Posterior vena cava (tissue), 2 donors: ENCODE results near the gene SDHB. TPM values are rescaled to one million over a fixed set of nuclear protein-coding genes. Genes with fewer than 3 reads are reported as not detected.
"Not testable (repeated sequence)": the region's sequence is repeated elsewhere in the genome, so short reads cannot be mapped to it uniquely, and the experiment has no call there.

Source experiments
- DNase-seq: peaks from one replicate; pipeline ENCODE4 v3.0.0-alpha.2; 2020; ENCODE audit warnings: low spot score
- intact Hi-C, 2 donors: fragments of 100-400 bp; cut with DNase I; formaldehyde crosslinking; loops; one replicate each; pipeline versions ENCODE4 v1.14.1 to v1.14.2; 2022 to 2023
- total RNA-seq, 2 donors: library from RNA; stranded (reverse); fragmentation: NEBNext Ultra II Directional; extraction: Animal tissue kit (Norgen Biotek cat#: 25700); gene quantifications; one replicate each; pipeline ENCODE4 v1.2.1, GENCODE V29; 2021
- donor health status: DM: yes; HTN: yes; CAD: no.
- donor health status: DM: yes; HTN: yes; CAD: no.

SDHB gene
- total RNA-seq, 2 donors from 2014 or later, result 77.7 to 80.5 TPM

GRCh38 chr1:17080085-17080759, 26.4 kb upstream of the SDHB start:
- intact Hi-C loops, result loop anchor here in 1 of 2 donors (10.0 kb wide), 1 partner anchor 385 kb away; no protein-coding TSS in a partner anchor

DNA sequence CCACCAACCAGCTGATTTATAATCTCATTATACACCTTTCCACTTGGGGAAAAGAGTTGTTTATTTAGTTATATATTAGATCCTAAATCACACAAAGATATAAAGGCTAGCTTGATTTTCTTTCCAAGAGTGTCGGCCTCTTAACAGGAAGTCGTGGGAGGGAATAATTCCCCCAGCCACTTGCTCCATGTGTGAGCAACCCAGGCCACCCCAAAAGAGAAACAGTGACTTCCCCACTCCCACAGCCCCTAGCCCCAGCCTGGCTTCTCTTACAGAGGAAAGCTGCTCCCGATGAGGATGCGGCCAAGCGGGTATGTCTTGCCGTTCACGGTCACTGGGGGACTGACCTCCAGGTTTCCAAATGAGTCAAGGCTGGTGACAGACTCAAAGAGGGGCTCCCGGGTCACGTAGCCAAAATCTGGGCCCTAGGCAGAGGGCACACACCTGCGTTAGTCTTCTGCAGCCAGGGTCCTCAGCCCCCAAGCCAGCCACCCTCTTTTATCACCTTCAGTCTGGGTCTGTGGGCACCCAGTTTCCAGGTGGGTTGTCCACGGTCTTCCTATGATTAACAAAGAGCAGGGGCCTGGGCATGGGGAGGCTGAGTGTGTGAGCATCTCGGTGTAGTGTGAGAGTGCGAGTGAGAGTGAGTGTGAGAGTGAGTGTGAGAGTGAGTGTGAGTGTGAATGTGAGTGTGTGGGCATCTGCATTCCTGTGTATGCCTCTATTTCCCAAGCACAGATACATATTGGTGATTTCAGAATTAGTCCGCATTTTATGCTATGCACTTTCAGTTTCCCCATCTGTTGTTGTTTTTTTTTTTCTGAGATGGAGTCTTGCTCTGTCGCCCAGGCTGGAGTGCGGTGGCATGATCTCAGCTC, 25.4 kb upstream of the SDHB start:
- no peak for DNase-seq
- intact Hi-C loops, result no loop called here

More at GRCh38 chr1:17080085-17080759, 26.4 kb upstream of the SDHB start:
- DNase-seq, result no peak

- intact Hi-C loops, result no loop called here
- no peak for DNase-seq
Measured at GRCh38 chr1:17075470-17076255, 21.8 kb upstream of the SDHB start.

DNA sequence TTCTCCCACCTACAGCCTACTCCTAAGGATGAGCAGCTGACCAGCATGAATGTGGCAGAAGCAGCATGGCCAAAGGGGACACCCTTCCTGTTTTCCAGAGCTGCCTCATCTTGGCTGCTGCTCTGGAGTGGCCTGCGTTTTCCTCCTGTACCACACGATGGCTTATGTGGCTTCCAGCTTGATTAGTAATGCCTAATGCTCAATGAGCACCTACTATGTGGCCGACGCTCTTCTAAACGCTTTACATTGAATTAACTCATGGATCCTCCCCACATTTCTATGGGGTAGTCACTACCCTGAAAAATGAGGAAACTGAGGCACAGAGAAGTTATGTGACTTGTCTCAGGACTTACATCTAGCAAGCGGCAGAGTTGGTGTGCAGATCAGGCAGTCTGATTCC, 18.0 kb upstream of the SDHB start:
- intact Hi-C loops, result loop anchor here in 1 of 2 donors (5.0 kb wide), 1 partner anchor 161 kb away; no protein-coding TSS in a partner anchor
- no peak for DNase-seq

- DNase-seq, result no peak
- intact Hi-C loops, result loop anchor here in 1 of 2 donors (5.0 kb wide), 1 partner anchor 162 kb away; no protein-coding TSS in a partner anchor
Measured at GRCh38 chr1:17070163-17070525, 16.3 kb upstream of the SDHB start.

DNA sequence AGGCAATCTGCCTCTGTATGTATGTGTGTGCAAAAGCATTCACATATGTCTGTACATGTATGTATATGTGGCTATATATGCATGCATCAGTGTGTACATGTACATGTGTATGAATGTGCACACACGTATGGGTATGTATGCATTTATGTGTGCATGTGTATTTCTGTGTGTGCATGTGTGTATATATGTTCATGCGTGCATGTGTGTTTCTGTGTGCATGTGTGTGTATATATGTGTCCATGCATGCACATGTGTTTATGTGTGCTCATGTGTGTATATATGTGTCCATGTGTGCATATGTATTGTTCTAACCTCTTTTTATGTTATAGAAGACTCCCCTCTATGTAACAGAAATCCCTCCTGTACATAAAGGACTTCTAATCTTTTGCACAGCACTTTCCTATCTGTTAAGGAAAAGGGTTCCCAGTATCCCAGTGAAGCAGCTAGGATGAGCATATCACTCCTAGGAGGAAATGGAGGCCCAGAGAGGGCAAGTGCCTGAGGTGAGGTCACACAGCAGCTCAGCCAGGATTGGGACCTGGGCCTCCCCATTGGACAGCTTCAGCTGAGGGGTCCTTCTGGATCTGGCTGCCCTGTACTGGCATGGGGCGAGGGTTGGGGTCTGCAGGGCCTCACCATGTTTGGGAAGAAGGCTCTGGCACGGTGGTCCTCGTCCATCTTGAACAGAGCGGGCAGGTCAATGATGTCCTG, 15.8 kb upstream of the SDHB start:
- DNase-seq, result no peak
- intact Hi-C loops, result loop anchor here in 1 of 2 donors (5.0 kb wide), 1 partner anchor 163 kb away; no protein-coding TSS in a partner anchor

- peak; percentile 61 for DNase-seq
- intact Hi-C loops, result no loop called here
Measured at GRCh38 chr1:17068789-17069188, 15.0 kb upstream of the SDHB start.

DNA sequence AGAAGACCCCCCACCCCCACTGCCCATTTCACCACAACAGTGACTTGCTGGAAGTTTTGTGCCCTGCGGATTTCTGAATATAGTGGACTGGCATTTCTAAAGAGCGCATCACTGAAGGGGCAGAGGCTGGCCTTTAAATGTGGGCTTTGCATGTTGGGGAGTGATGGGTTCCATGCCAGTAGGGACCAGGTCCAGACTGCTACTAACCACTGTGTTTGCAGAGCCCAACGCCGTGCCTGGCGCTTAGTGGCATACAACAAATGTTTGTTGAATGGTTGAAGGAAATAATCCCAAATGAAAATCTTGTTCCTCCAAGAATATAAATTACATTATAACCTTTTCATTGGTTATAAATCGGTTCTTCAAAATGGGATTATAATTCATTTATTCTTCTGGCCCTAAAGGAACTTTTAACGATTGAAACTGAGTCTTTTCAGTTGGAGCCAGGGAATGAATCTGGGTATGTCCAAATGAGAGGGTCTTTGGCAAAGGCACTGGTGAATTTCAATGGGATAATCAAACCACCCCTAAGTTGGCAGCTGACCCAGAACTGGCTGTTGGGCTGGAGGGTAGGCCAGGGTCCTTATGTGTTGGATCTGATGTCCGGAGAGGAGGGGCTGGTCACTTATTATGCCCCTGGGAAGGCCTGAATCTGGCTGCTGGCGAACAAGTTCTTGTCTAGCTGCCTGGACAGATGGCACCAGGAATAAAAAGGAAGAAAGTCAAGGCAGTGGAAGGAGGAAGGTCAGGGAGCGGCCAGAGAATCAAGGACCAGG, 13.8 kb upstream of the SDHB start:
- intact Hi-C loops, result no loop called here
- DNase-seq, result peak; percentile 53

GRCh38 chr1:17067069-17067426, 13.2 kb upstream of the SDHB start:
- DNase-seq, result peak; percentile 37
- intact Hi-C loops, result no loop called here

GRCh38 chr1:17066361-17067068, 12.7 kb upstream of the SDHB start:
- intact Hi-C loops, result no loop called here

DNA sequence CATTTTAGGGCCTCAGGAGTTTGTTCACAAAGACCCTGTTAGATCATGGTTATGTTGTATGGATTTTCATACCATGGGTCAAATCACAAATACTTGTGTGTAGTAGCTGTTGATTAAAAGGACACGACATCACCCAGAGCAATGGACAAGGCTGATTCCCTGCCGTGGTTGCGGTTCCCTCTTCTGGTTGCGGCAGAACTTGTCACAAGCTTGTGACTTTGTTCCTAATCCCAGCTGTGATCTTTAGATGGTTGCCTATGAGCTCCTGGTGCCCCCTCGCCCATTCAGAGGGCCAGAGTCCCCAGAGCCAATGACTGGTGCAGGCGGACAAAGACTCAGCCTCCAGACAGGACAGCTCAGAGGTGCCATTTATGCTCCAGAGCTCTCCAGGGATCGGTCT, 11.8 kb upstream of the SDHB start:
- intact Hi-C loops, result no loop called here
- peak; percentile 69 for DNase-seq

More at GRCh38 chr1:17066361-17067068, 12.7 kb upstream of the SDHB start:
- DNase-seq, result peak; percentile 55

DNA sequence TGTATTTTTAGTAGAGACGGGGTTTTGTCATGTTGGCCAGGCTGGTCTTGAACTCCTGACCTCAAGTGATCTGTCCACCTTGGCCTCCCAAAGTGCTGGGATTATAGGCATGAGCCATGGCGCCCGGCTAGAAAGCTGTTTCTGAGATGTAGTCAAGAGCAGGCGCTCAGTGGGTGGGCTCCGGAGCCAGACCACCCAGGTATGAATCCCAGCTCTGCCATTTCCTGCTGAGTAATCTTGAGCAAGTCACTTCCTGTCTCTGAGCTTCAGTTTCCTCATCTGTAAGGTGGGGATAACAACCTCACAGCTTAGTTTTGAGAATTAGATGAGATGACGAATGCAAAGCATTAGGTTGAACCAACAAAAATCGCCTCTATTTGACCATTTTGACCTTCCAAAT, 8.9 kb upstream of the SDHB start:
- DNase-seq, result peak; percentile 49
- intact Hi-C loops, result not testable (repeated sequence)

- no peak for DNase-seq
- intact Hi-C loops, result no loop called here
Measured at GRCh38 chr1:17061892-17062291, 8.1 kb upstream of the SDHB start.

- intact Hi-C loops, result no loop called here
Measured at GRCh38 chr1:17061486-17061885, 7.7 kb upstream of the SDHB start.

GRCh38 chr1:17060306-17060749, 6.5 kb upstream of the SDHB start:
- intact Hi-C loops, result no loop called here

More at GRCh38 chr1:17061486-17061885, 7.7 kb upstream of the SDHB start:
- DNase-seq, result no peak

GRCh38 chr1:17059391-17060305, 5.8 kb upstream of the SDHB start:
- intact Hi-C loops, result loop anchor here (5.0 kb wide), 1 partner anchor 178 kb away; no protein-coding TSS in a partner anchor
- no peak for DNase-seq

More at GRCh38 chr1:17060306-17060749, 6.5 kb upstream of the SDHB start:
- DNase-seq, result no peak
